HCT116 (cell line): Measurements from ENCODE around the gene LYAR. TPM values are rescaled to one million over a fixed set of nuclear protein-coding genes. Genes with fewer than 3 reads are reported as not detected.
A peak's percentile ranks its signal among the peaks of the same experiment; 100 is the strongest.

Experiments used
- ATAC-seq: fragments of 200-7000 bp; cut with Tn5 transposase; 2 replicates; pipeline ENCODE4 v1.9.1; 2020; ENCODE audit warnings: mild to moderate bottlenecking, moderate library complexity
- BruUV-seq: library from RNA; stranded (reverse); fragments of 400-500 nt; replicated peaks from 2 replicates; lab custom pipeline; 2021; lab: Mats Ljungman, UMichigan
- CTCF ChIA-PET: fragments of 300-600 bp; sonication (Branson Sonifier 250); formaldehyde crosslinking; loops from one replicate; lab custom pipeline; 2021; ENCODE audit warnings: antibody characterized with exemption; lab: Charles Lee
- POLR2A ChIA-PET: fragments of 300-600, 350-600 bp; sonication (Branson Sonifier 250); formaldehyde crosslinking; loops from one replicate; lab custom pipeline; 2021; ENCODE audit warnings: antibody characterized with exemption; lab: Charles Lee
- RAD21 ChIA-PET, 2 experiments: fragments of 300-600 bp; sonication (Branson Sonifier 250); formaldehyde crosslinking; loops; one replicate each; lab custom pipeline; 2023; ENCODE audit warnings: low total read pairs in 2 of 2; ENCODE audit not compliant: uncharacterized antibody in 2 of 2, unreplicated experiment in 2 of 2, low non-redundant PET in 1 of 2; lab: Charles Lee
- DNase-seq: peaks from one replicate; pipeline ENCODE4 v3.0.0-alpha.2; 2010; ENCODE audit warnings: low read depth, low spot score
- H2AFZ ChIP-seq: fragments of 200-600 bp; shearing (Covaris generic), sonication (generic); 2 replicates; pipeline ENCODE4 v1.6.1; 2017; ENCODE audit warnings: low read depth, mixed run types, mixed read lengths, antibody characterized with exemption, low read length; ENCODE audit not compliant: poor library complexity, severe bottlenecking
- H3K27ac ChIP-seq: 2 replicates; pipeline ENCODE4 v1.5.1; 2012; ENCODE audit warnings: low read depth, low read length
- H3K27me3 ChIP-seq: fragments of 200-600 bp; sonication (generic); 2 replicates; pipeline ENCODE4 v1.6.1; 2016; ENCODE audit warnings: mixed run types, low read length, mixed read lengths; ENCODE audit not compliant: insufficient read depth
- H3K36me3 ChIP-seq, 2 experiments: fragments of 200-500 bp in 1 of 2; fragments of 200-600 bp in 1 of 2; sonication (Bioruptor generic) in 1 of 2; sonication (generic) in 1 of 2; 2 replicates each; pipeline versions ENCODE4 v1.5.1 to v1.6.1; 2014 to 2016; ENCODE audit warnings: low read length in 2 of 2, inconsistent platforms in 1 of 2, mixed read lengths in 1 of 2, mixed run types in 1 of 2; ENCODE audit not compliant: insufficient read depth in 2 of 2, control insufficient read depth in 1 of 2
- H3K4me1 ChIP-seq, 2 experiments: fragments of 200-600 bp in 1 of 2; sonication (generic) in 1 of 2; 2 replicates each; pipeline versions ENCODE4 v1.5.1 to v1.6.1; 2012 to 2017; ENCODE audit warnings: low read length in 2 of 2, inconsistent platforms in 1 of 2, mild to moderate bottlenecking in 1 of 2, mixed read lengths in 1 of 2, mixed run types in 1 of 2, moderate library complexity in 1 of 2; ENCODE audit not compliant: insufficient read depth in 2 of 2, control insufficient read depth in 1 of 2
- H3K4me2 ChIP-seq: fragments of 200-600 bp; sonication (generic); 2 replicates; pipeline ENCODE4 v1.6.1; 2017; ENCODE audit warnings: mixed run types, low read length, mixed read lengths
- H3K4me3 ChIP-seq, 2 experiments: fragments of 200-600 bp in 1 of 2; sonication (generic) in 1 of 2; replicated peaks in 1 of 2; 2 replicates each; pipeline ENCODE4 v1.5.1; 2011 to 2016; ENCODE audit warnings: low read length in 2 of 2, control low read depth in 1 of 2, low read depth in 1 of 2, mild to moderate bottlenecking in 1 of 2, mixed read lengths in 1 of 2, mixed run types in 1 of 2
- H3K79me2 ChIP-seq: fragments of 200-600 bp; sonication (generic); 2 replicates; pipeline ENCODE4 v1.6.1; 2017; ENCODE audit warnings: mild to moderate bottlenecking, mixed run types, low read length, moderate library complexity, mixed read lengths; ENCODE audit not compliant: insufficient read depth
- H3K9ac ChIP-seq: fragments of 200-600 bp; sonication (generic); 2 replicates; pipeline ENCODE4 v1.6.1; 2016; ENCODE audit warnings: low read length, mixed read lengths
- H3K9me2 ChIP-seq: fragments of 200-600 bp; sonication (generic), shearing (Covaris generic); 2 replicates; pipeline ENCODE4 v1.6.1; 2017; ENCODE audit warnings: mixed run types, mild to moderate bottlenecking, moderate library complexity; ENCODE audit not compliant: insufficient read depth
- H3K9me3 ChIP-seq, 2 experiments: fragments of 200-500 bp in 1 of 2; fragments of 200-600 bp in 1 of 2; sonication (Bioruptor generic) in 1 of 2; sonication (generic) in 1 of 2; 2 replicates each; pipeline ENCODE4 v1.6.1; 2014 to 2017; ENCODE audit warnings: low read length in 2 of 2, mixed read lengths in 2 of 2, inconsistent platforms in 1 of 2, low read depth in 1 of 2, mild to moderate bottlenecking in 1 of 2, mixed run types in 1 of 2, moderate library complexity in 1 of 2; ENCODE audit not compliant: control insufficient read depth in 1 of 2, insufficient read depth in 1 of 2
- H4K20me1 ChIP-seq: fragments of 200-600 bp; sonication (generic), shearing (Covaris generic); 2 replicates; pipeline ENCODE4 v1.6.1; 2017; ENCODE audit warnings: mixed run types, mild to moderate bottlenecking, moderate library complexity; ENCODE audit not compliant: insufficient read depth
- CBX3 ChIP-seq: IDR thresholded peaks from 2 replicates; pipeline ENCODE4 v1.6.1; 2012; ENCODE audit warnings: low read depth
- CEBPB ChIP-seq: IDR thresholded peaks from 2 replicates; pipeline ENCODE4 v1.6.1; 2012; ENCODE audit warnings: low read depth
- EZH2phosphoT487 ChIP-seq: fragments of 200-600 bp; IDR thresholded peaks from 2 replicates; pipeline ENCODE4 v1.6.1; 2018; ENCODE audit warnings: antibody characterized with exemption, borderline replicate concordance
- FOSL1 ChIP-seq: IDR thresholded peaks from 2 replicates; pipeline ENCODE4 v1.6.1; 2012; ENCODE audit warnings: low read depth
- JUND ChIP-seq: IDR thresholded peaks from 2 replicates; pipeline ENCODE4 v1.6.1; 2012
- POLR2A ChIP-seq: IDR thresholded peaks from 2 replicates; pipeline ENCODE4 v1.7.0; 2011; ENCODE audit warnings: borderline replicate concordance; ENCODE audit not compliant: insufficient read depth, insufficient read length; ENCODE audit errors: extremely low read depth
- SP1 ChIP-seq: IDR thresholded peaks from 2 replicates; pipeline ENCODE4 v1.6.1; 2012; ENCODE audit warnings: low read depth
- TCF7L2 ChIP-seq: IDR thresholded peaks from 2 replicates; pipeline ENCODE4 v1.7.0; 2011; ENCODE audit warnings: borderline replicate concordance, inconsistent platforms; ENCODE audit not compliant: insufficient read depth, insufficient read length; ENCODE audit errors: extremely low read depth
- ZFX ChIP-seq: fragments of 450-650 bp; IDR thresholded peaks from 2 replicates; pipeline ENCODE4 v1.6.1; 2017
- ZNF274 ChIP-seq: fragments of 200-500 bp; sonication (Bioruptor generic); IDR thresholded peaks from 2 replicates; pipeline ENCODE4 v1.6.1; 2014; ENCODE audit warnings: mild to moderate bottlenecking, low read depth, low read length, inconsistent platforms
- intact Hi-C: fragments of 100-400 bp; cut with micrococcal nuclease; formaldehyde crosslinking; loops from 2 replicates; pipeline ENCODE4 v1.10.0; 2022
- total RNA-seq: library from RNA; stranded (reverse); gene quantifications from one replicate; pipeline ENCODE4 v1.2.1, GENCODE V29; 2021; ENCODE audit not compliant: unreplicated experiment
- TF ChIP-seq, protein P1 (sequence below), 3 experiments: fragments of 200-600 bp in 1 of 3; sonication (generic) in 1 of 3; IDR thresholded peaks in 2 of 3; conservative IDR thresholded peaks in 1 of 3; 2 replicates each; pipeline ENCODE4 v1.5.1; 2012 to 2017; ENCODE audit warnings: low read depth in 2 of 3, low read length in 2 of 3, antibody characterized with exemption in 1 of 3, borderline replicate concordance in 1 of 3, control low read depth in 1 of 3, mild to moderate bottlenecking in 1 of 3, mixed read lengths in 1 of 3, mixed run types in 1 of 3, moderate library complexity in 1 of 3; ENCODE audit not compliant: insufficient read depth in 1 of 3
- TF ChIP-seq, protein P2 (sequence below): IDR thresholded peaks from 2 replicates; pipeline ENCODE4 v1.6.1; 2011; ENCODE audit warnings: mild to moderate bottlenecking, low read length, moderate library complexity; ENCODE audit not compliant: insufficient replicate concordance; ENCODE audit errors: extremely low read depth
- TF ChIP-seq, protein P3 (sequence below): IDR thresholded peaks from 2 replicates; pipeline ENCODE4 v1.6.1; 2012

The LYAR gene
- total RNA-seq, 1 experiment from 2014 or later = 53.0 TPM

DNA sequence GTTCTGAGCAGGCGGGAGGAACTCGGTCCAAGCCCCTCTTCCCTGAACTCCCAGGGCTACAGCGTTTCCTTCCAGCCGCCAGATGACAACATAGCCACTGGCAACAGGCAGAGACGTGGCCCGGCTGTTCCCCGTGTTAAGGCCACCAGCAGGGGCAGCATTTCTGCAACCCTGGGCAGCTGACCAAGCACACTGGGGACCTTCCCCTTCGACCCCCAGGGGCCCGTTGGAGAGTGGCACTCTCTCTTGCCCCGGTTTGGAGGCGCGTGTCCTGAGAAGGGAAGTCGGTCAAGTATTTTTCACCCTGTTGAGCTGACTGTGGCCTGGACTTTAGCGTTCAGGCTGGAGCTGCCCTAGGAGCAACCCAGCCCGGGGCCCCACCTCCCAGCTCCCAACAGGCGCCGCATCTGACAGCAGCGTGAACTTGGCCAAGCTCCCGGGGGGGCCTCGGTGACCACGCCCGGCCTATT, 37.7 kb upstream of the LYAR start:
- no peak overlapping the region for H2AFZ ChIP-seq
- no peaks in the 10 kb centered on the region for H3K27me3 ChIP-seq
- H3K79me2 ChIP-seq = no peaks in the 10 kb centered on the region
- no peak overlapping the region for H3K27ac ChIP-seq
- no peaks in the 10 kb centered on the region for H3K9me3 ChIP-seq
- no peaks in the 10 kb centered on the region for H3K4me1 ChIP-seq
- H3K36me3 ChIP-seq = no peaks in the 10 kb centered on the region
- no peaks in the 10 kb centered on the region for H3K9me2 ChIP-seq
- no TSS peak for BruUV-seq
- no peak for TF ChIP-seq CEBPB
- TF ChIP-seq, protein P1, sequence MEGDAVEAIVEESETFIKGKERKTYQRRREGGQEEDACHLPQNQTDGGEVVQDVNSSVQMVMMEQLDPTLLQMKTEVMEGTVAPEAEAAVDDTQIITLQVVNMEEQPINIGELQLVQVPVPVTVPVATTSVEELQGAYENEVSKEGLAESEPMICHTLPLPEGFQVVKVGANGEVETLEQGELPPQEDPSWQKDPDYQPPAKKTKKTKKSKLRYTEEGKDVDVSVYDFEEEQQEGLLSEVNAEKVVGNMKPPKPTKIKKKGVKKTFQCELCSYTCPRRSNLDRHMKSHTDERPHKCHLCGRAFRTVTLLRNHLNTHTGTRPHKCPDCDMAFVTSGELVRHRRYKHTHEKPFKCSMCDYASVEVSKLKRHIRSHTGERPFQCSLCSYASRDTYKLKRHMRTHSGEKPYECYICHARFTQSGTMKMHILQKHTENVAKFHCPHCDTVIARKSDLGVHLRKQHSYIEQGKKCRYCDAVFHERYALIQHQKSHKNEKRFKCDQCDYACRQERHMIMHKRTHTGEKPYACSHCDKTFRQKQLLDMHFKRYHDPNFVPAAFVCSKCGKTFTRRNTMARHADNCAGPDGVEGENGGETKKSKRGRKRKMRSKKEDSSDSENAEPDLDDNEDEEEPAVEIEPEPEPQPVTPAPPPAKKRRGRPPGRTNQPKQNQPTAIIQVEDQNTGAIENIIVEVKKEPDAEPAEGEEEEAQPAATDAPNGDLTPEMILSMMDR (IDR thresholded peaks at IDR 0.05 in 2 of 3, conservative IDR thresholded peaks at IDR 0.05 in 1 of 3; ENCODE audit: borderline replicate concordance in 1 of 3, insufficient read depth in 1 of 3, low read depth in 2 of 3, low read length in 2 of 3) = peak in 2 of 3 experiments; percentile 50 to 63; a peak in 4 of 6 replicates
- TF ChIP-seq ZNF274 = no peak
- no peak overlapping the region for H3K4me3 ChIP-seq
- CTCF ChIA-PET = no interaction called here
- RAD21 ChIA-PET = no interaction called here
- no peaks in the 10 kb centered on the region for H4K20me1 ChIP-seq
- intact Hi-C loops = no loop called here
- DNase-seq = no peak
- POLR2A ChIA-PET = no interaction called here
- H3K4me2 ChIP-seq = no peak overlapping the region
- no peak overlapping the region for H3K9ac ChIP-seq
- peak; percentile 85 for ATAC-seq

DNA sequence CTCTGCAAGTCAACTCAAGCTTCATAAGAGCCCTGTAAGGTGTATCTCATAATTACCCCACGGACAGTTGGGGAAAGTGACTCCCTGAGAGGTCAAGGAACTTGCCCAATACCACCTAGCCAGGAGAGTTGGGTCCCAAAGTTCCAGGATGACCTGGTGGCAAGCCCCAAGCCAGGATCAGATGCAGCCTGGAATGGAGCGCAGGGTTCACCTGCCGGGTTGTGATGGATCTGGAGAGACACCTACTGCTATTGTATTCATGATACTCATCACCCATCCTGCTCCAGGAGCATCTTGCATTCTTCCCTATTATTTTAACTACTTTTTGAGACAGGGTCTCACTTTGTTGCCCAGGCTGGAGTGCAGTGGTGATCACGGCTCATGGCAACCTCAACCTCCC, 36.2 kb upstream of the LYAR start:
- intact Hi-C loops = no loop called here
- CTCF ChIA-PET = no interaction called here
- no peaks in the 10 kb centered on the region for H3K9me3 ChIP-seq
- ATAC-seq = no peak
- no peaks in the 10 kb centered on the region for H4K20me1 ChIP-seq
- no peaks in the 10 kb centered on the region for H3K36me3 ChIP-seq
- H3K9ac ChIP-seq = no peak overlapping the region
- H3K4me3 ChIP-seq = no peak overlapping the region
- H3K79me2 ChIP-seq = no peaks in the 10 kb centered on the region
- RAD21 ChIA-PET = no interaction called here
- H3K4me1 ChIP-seq = no peaks in the 10 kb centered on the region
- H3K27ac ChIP-seq = no peak overlapping the region
- POLR2A ChIA-PET = no interaction called here
- BruUV-seq = no TSS peak
- no peak overlapping the region for H3K4me2 ChIP-seq
- DNase-seq = no peak
- no peaks in the 10 kb centered on the region for H3K9me2 ChIP-seq
- H2AFZ ChIP-seq = no peak overlapping the region
- no peaks in the 10 kb centered on the region for H3K27me3 ChIP-seq
- TF ChIP-seq EZH2phosphoT487 = no peak
- no peak for TF ChIP-seq SP1
- no peak for TF ChIP-seq ZFX
- no peak for TF ChIP-seq ZNF274
- no peak for TF ChIP-seq TCF7L2
- TF ChIP-seq FOSL1 = no peak
- TF ChIP-seq CBX3 = no peak
- TF ChIP-seq CEBPB = no peak
- TF ChIP-seq POLR2A = no peak
- no peak for TF ChIP-seq JUND
- TF ChIP-seq, protein P2, sequence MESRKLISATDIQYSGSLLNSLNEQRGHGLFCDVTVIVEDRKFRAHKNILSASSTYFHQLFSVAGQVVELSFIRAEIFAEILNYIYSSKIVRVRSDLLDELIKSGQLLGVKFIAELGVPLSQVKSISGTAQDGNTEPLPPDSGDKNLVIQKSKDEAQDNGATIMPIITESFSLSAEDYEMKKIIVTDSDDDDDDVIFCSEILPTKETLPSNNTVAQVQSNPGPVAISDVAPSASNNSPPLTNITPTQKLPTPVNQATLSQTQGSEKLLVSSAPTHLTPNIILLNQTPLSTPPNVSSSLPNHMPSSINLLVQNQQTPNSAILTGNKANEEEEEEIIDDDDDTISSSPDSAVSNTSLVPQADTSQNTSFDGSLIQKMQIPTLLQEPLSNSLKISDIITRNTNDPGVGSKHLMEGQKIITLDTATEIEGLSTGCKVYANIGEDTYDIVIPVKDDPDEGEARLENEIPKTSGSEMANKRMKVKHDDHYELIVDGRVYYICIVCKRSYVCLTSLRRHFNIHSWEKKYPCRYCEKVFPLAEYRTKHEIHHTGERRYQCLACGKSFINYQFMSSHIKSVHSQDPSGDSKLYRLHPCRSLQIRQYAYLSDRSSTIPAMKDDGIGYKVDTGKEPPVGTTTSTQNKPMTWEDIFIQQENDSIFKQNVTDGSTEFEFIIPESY = no peak
- TF ChIP-seq, protein P3, sequence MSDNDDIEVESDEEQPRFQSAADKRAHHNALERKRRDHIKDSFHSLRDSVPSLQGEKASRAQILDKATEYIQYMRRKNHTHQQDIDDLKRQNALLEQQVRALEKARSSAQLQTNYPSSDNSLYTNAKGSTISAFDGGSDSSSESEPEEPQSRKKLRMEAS = no peak
